ENCODE results near the gene SNAPC4.

- TF ChIP-seq MAX (IDR thresholded peaks at IDR 0.05) (no peak), EGR1 (IDR thresholded peaks at IDR 0.05; ENCODE audit: borderline replicate concordance, low read depth, low read length) (no peak), YY1 (IDR thresholded peaks at IDR 0.05; ENCODE audit: low read depth, low read length) (no peak), RFX5 (IDR thresholded peaks at IDR 0.05; ENCODE audit: borderline replicate concordance, low read depth, low read length) (no peak)
- TF ChIP-seq, protein P1, sequence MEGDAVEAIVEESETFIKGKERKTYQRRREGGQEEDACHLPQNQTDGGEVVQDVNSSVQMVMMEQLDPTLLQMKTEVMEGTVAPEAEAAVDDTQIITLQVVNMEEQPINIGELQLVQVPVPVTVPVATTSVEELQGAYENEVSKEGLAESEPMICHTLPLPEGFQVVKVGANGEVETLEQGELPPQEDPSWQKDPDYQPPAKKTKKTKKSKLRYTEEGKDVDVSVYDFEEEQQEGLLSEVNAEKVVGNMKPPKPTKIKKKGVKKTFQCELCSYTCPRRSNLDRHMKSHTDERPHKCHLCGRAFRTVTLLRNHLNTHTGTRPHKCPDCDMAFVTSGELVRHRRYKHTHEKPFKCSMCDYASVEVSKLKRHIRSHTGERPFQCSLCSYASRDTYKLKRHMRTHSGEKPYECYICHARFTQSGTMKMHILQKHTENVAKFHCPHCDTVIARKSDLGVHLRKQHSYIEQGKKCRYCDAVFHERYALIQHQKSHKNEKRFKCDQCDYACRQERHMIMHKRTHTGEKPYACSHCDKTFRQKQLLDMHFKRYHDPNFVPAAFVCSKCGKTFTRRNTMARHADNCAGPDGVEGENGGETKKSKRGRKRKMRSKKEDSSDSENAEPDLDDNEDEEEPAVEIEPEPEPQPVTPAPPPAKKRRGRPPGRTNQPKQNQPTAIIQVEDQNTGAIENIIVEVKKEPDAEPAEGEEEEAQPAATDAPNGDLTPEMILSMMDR (IDR thresholded peaks at IDR 0.05; ENCODE audit: control extremely low read depth in 1 of 3, insufficient read depth in 1 of 3, low read depth in 1 of 3, low read length in 3 of 3) = no peak
Observed at GRCh38 chr9:136370037-136370436, 29.9 kb downstream of the SNAPC4 start.
